ENCODE data around the gene AKR1B1.

Gene AKR1B1

DNA sequence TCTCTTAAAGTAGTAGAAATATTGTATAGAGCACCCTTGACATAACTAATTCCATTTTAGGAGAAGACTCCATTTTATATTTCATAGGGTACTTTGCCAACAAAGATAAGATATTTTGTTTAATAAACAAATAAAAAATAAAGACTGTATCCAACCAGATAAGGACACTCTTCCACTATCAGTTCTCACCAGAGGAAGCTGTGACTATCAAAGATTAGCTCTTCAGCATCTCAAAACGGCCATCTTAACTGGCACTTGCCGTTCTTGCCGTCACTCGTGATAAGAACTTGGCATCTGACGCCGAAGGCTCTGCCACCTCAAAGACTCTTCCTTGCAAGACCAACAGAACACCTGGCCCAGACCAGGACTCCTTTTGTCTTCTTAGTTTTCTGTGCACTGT lies 26.3 kb upstream of the AKR1B1 start:
- Histone ChIP-seq H3K4me3 (IDR thresholded peaks at IDR 0.05; ENCODE audit: insufficient read depth, low read depth, low read length) (no peak overlapping the region), H3K27ac (no peak overlapping the region), H3K27me3 (ENCODE audit: insufficient read depth, low read depth) (no peaks in the 10 kb centered on the region), H3K79me2 (ENCODE audit: insufficient read depth, low read depth) (no peaks in the 10 kb centered on the region), H4K20me1 (ENCODE audit: insufficient read depth) (no peaks in the 10 kb centered on the region), H3K4me2 (no peak overlapping the region), H3K36me3 (ENCODE audit: insufficient read depth) (no peaks in the 10 kb centered on the region), H2AFZ (ENCODE audit: low read depth) (no peak overlapping the region), H3K4me1 (ENCODE audit: low read depth, poor library complexity, severe bottlenecking) (no peaks in the 10 kb centered on the region), H3K9ac (no peak overlapping the region)
- TF ChIP-seq, protein P1, sequence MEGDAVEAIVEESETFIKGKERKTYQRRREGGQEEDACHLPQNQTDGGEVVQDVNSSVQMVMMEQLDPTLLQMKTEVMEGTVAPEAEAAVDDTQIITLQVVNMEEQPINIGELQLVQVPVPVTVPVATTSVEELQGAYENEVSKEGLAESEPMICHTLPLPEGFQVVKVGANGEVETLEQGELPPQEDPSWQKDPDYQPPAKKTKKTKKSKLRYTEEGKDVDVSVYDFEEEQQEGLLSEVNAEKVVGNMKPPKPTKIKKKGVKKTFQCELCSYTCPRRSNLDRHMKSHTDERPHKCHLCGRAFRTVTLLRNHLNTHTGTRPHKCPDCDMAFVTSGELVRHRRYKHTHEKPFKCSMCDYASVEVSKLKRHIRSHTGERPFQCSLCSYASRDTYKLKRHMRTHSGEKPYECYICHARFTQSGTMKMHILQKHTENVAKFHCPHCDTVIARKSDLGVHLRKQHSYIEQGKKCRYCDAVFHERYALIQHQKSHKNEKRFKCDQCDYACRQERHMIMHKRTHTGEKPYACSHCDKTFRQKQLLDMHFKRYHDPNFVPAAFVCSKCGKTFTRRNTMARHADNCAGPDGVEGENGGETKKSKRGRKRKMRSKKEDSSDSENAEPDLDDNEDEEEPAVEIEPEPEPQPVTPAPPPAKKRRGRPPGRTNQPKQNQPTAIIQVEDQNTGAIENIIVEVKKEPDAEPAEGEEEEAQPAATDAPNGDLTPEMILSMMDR (conservative IDR thresholded peaks at IDR 0.05; ENCODE audit: low read depth, low read length): no peak

DNA sequence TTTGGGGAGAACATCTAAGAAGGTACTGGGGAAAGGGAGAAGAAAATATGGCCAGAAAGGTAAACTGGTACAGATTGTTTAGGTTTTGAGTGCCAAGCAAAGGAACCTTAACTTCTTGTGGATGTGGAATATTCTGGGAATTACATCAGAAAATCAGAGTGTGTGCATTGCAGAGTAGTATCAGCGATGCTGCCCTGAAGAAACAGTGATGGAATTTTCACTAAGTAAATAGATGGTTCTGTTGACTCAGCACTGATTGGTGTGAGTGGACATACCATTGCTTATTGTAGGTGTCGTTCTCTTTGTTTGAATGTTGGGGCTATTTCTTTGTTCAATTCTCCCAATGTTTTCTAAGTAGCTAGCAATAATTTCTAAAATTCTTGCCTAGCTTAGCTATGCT lies 24.4 kb upstream of the AKR1B1 start:
- no peaks in the 10 kb centered on the region for H3K4me1 ChIP-seq (ENCODE audit: low read depth, poor library complexity, severe bottlenecking)
- no peaks in the 10 kb centered on the region for H3K79me2 ChIP-seq (ENCODE audit: insufficient read depth, low read depth)
- H3K27me3 ChIP-seq (ENCODE audit: insufficient read depth, low read depth): no peaks in the 10 kb centered on the region
- no peak overlapping the region for H3K4me2 ChIP-seq
- H3K4me3 ChIP-seq (IDR thresholded peaks at IDR 0.05; ENCODE audit: insufficient read depth, low read depth, low read length): no peak overlapping the region
- no peaks in the 10 kb centered on the region for H3K36me3 ChIP-seq (ENCODE audit: insufficient read depth)
- no peak overlapping the region for H3K27ac ChIP-seq
- no peaks in the 10 kb centered on the region for H4K20me1 ChIP-seq (ENCODE audit: insufficient read depth)
- H2AFZ ChIP-seq (ENCODE audit: low read depth): no peak overlapping the region
- TF ChIP-seq, protein P1 (conservative IDR thresholded peaks at IDR 0.05; ENCODE audit: low read depth, low read length): no peak
- no peak overlapping the region for H3K9ac ChIP-seq

DNA sequence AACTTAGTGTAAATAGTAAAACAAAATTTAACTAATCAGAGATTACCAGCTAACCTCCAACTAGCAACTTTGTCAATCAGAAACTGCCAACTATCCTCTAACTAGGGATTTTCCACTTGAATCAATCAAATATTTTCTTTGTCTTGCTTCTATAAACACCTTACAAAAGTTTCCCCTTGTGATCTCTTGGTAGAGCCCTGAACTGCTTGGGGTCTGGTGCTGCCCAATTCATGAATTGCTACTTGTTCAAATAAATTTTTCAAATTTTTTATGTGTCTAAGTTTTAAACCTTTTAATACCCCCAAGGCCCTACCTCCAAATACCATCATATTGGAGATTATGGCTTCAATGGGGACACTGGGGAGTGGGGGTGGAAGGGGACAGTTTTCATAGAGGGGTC lies 24.0 kb upstream of the AKR1B1 start:
- Histone ChIP-seq H3K9ac (no peak overlapping the region), H4K20me1 (ENCODE audit: insufficient read depth) (no peaks in the 10 kb centered on the region), H2AFZ (ENCODE audit: low read depth) (no peak overlapping the region), H3K27me3 (ENCODE audit: insufficient read depth, low read depth) (no peaks in the 10 kb centered on the region), H3K4me1 (ENCODE audit: low read depth, poor library complexity, severe bottlenecking) (no peaks in the 10 kb centered on the region), H3K79me2 (ENCODE audit: insufficient read depth, low read depth) (no peaks in the 10 kb centered on the region), H3K4me2 (no peak overlapping the region), H3K4me3 (IDR thresholded peaks at IDR 0.05; ENCODE audit: insufficient read depth, low read depth, low read length) (no peak overlapping the region), H3K36me3 (ENCODE audit: insufficient read depth) (no peaks in the 10 kb centered on the region), H3K27ac (no peak overlapping the region)
- TF ChIP-seq, protein P1 (conservative IDR thresholded peaks at IDR 0.05; ENCODE audit: low read depth, low read length): no peak

DNA sequence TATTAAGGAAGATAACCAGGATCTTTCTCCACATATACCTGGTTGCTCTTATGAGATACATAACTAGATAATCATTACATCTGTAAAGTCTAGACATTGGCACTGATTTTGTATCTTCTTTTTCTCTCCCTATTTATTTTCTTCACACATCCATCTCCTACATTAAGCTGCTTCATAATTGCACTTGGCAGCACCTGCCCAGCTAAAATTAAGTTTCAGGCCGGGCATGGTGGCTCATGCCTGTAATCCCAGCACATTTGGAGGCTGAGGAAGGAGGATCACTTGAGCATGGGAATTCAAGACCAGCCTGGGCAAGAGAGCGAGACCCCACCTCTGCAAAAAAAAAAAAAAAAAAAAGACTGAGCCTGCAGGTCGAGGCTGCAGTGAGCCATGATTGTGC lies 22.3 kb upstream of the AKR1B1 start:
- H3K27me3 ChIP-seq (ENCODE audit: insufficient read depth, low read depth): no peaks in the 10 kb centered on the region
- no peaks in the 10 kb centered on the region for H3K4me1 ChIP-seq (ENCODE audit: low read depth, poor library complexity, severe bottlenecking)
- no peak overlapping the region for H3K27ac ChIP-seq

More for the DNA sequence above, 22.3 kb upstream of the AKR1B1 start:
- H2AFZ ChIP-seq (ENCODE audit: low read depth): no peak overlapping the region
- no peaks in the 10 kb centered on the region for H3K36me3 ChIP-seq (ENCODE audit: insufficient read depth)
- no peak overlapping the region for H3K4me2 ChIP-seq
- H3K9ac ChIP-seq: no peak overlapping the region
- no peaks in the 10 kb centered on the region for H3K79me2 ChIP-seq (ENCODE audit: insufficient read depth, low read depth)
- no peak overlapping the region for H3K4me3 ChIP-seq (IDR thresholded peaks at IDR 0.05; ENCODE audit: insufficient read depth, low read depth, low read length)
- TF ChIP-seq, protein P1 (conservative IDR thresholded peaks at IDR 0.05; ENCODE audit: low read depth, low read length): no peak
- H4K20me1 ChIP-seq (ENCODE audit: insufficient read depth): no peaks in the 10 kb centered on the region
